Gastroesophageal sphincter (tissue), 4 donors: Measurements from ENCODE around the gene LAMA3. TPM values are rescaled to one million over a fixed set of nuclear protein-coding genes. Genes with fewer than 3 reads are reported as not detected.
A peak's percentile ranks its signal among the peaks of the same experiment; 100 is the strongest.

Experiments
- ATAC-seq: fragments of 150-250 bp; one replicate; pipeline ENCODE4 v1.9.1; 2016; ENCODE audit warnings: mild to moderate bottlenecking, moderate library complexity
- H3K27ac ChIP-seq, 4 donors: fragments of 200-600 bp; sonication (generic) in 3 of 4; 1 replicate in 3 of 4; 2 replicates in 1 of 4; pipeline ENCODE4 v1.5.1; 2016 to 2019
- H3K27me3 ChIP-seq: fragments of 200-600 bp; sonication (generic); one replicate; pipeline ENCODE4 v1.5.1; 2019
- H3K36me3 ChIP-seq, 2 donors: fragments of 200-600 bp; sonication (generic); one replicate each; pipeline ENCODE4 v1.5.1; 2019; ENCODE audit warnings: control low read depth in 1 of 2
- H3K4me1 ChIP-seq, 3 donors: fragments of 200-600 bp; sonication (generic); 1 replicate in 2 of 3; 2 replicates in 1 of 3; pipeline ENCODE4 v1.5.1; 2016 to 2019; ENCODE audit warnings: control low read depth in 2 of 3
- H3K4me3 ChIP-seq, 2 donors: fragments of 200-600 bp; sonication (generic); one replicate each; pipeline ENCODE4 v1.5.1; 2019; ENCODE audit warnings: mild to moderate bottlenecking in 1 of 2, moderate library complexity in 1 of 2
- H3K9me3 ChIP-seq, 3 donors: fragments of 200-600 bp; sonication (generic); one replicate each; pipeline ENCODE4 v1.5.1; 2017 to 2019; ENCODE audit warnings: control low read depth in 2 of 3
- CTCF ChIP-seq, 4 experiments: fragments of 200-600 bp in 2 of 4; fragments of 450-650 bp in 2 of 4; sonication (generic) in 1 of 4; IDR thresholded peaks; one replicate each; pipeline ENCODE4 v1.5.1; 2017 to 2019; ENCODE audit warnings: antibody characterized with exemption in 4 of 4, mild to moderate bottlenecking in 2 of 4, moderate library complexity in 2 of 4
- EP300 ChIP-seq: sonication (generic); formaldehyde crosslinking; IDR thresholded peaks from one replicate; pipeline ENCODE4 v1.6.1; 2017; ENCODE audit warnings: antibody characterized with exemption, mild to moderate bottlenecking
- POLR2A ChIP-seq, 2 donors: fragments of 450-650 bp; IDR thresholded peaks; one replicate each; pipeline ENCODE4 v1.6.1; 2017; ENCODE audit warnings: antibody characterized with exemption in 2 of 2, mild to moderate bottlenecking in 2 of 2, moderate library complexity in 1 of 2
- POLR2AphosphoS5 ChIP-seq: sonication (generic); formaldehyde crosslinking; IDR thresholded peaks from one replicate; pipeline ENCODE4 v1.6.1; 2017; ENCODE audit warnings: antibody characterized with exemption
- WGBS, 2 donors: methylation state at CpG; one replicate each; pipeline ENCODE4 v1.1.5; 2018; ENCODE audit warnings: low coverage in 1 of 2; 5-methylcytosine and 5-hydroxymethylcytosine counted together
- total RNA-seq, 4 donors: library from RNA; depleted of rRNA; stranded (reverse); fragments of >200 nt; gene quantifications; one replicate each; pipeline ENCODE4 v1.1.0, GENCODE V29; 2016

Gene LAMA3
- total RNA-seq, 4 donors from 2014 or later: 8.3 to 13.5 (median 9.5) TPM

- 80 to 93% methylated on average over 2 to 4 of the region's 5 CpGs for WGBS, 2 donors
- no peak for ATAC-seq
- no peaks in the 10 kb centered on the region for H3K9me3 ChIP-seq
- H3K4me1 ChIP-seq: no peaks in the 10 kb centered on the region
- no peak overlapping the region for H3K27ac ChIP-seq
- TF ChIP-seq POLR2AphosphoS5 (no peak), POLR2A (IDR thresholded peaks at IDR 0.05) (no peak), CTCF (IDR thresholded peaks at IDR 0.05) (no peak), EP300 (no peak)
- H3K4me3 ChIP-seq: no peak overlapping the region
- no peaks in the 10 kb centered on the region for H3K27me3 ChIP-seq
- H3K36me3 ChIP-seq: peaks cover 0 to 53% of the 10 kb centered on the region in 2 donors
Observed at GRCh38 chr18:23856466-23857163, 167.4 kb downstream of the LAMA3 start.

GRCh38 chr18:23857164-23857552 is 167.9 kb downstream of the LAMA3 start:
- no peak for TF ChIP-seq CTCF (IDR thresholded peaks at IDR 0.05)
- no peak for TF ChIP-seq POLR2AphosphoS5
- TF ChIP-seq EP300: no peak
- TF ChIP-seq POLR2A (IDR thresholded peaks at IDR 0.05): no peak
- 97 to 100% methylated on average over 2 to 3 of the region's 5 CpGs for WGBS, 2 donors
- Histone ChIP-seq H3K27ac (no peak overlapping the region), H3K36me3 (peaks cover 0 to 54% of the 10 kb centered on the region in 2 donors), H3K27me3 (no peaks in the 10 kb centered on the region), H3K9me3 (no peaks in the 10 kb centered on the region), H3K4me1 (no peaks in the 10 kb centered on the region), H3K4me3 (no peak overlapping the region)
- ATAC-seq: no peak

- 71 to 100% methylated on average over 2 to 5 of the region's 9 CpGs for WGBS, 2 donors
- Histone ChIP-seq H3K9me3 (no peaks in the 10 kb centered on the region), H3K36me3 (peaks cover 0 to 60% of the 10 kb centered on the region in 2 donors), H3K27ac (no peak overlapping the region), H3K4me1 (no peaks in the 10 kb centered on the region), H3K4me3 (no peak overlapping the region), H3K27me3 (no peaks in the 10 kb centered on the region)
- TF ChIP-seq CTCF (IDR thresholded peaks at IDR 0.05) (no peak), EP300 (no peak), POLR2AphosphoS5 (no peak), POLR2A (IDR thresholded peaks at IDR 0.05) (no peak)
- peak; percentile 50 for ATAC-seq
Observed at GRCh38 chr18:23857756-23858155, 168.5 kb downstream of the LAMA3 start.

- WGBS, 2 donors: 83 to 84% methylated on average over 2 to 3 of the region's 3 CpGs
- peaks cover 0 to 69% of the 10 kb centered on the region in 2 donors for H3K36me3 ChIP-seq
- no peaks in the 10 kb centered on the region for H3K4me1 ChIP-seq
- no peak for ATAC-seq
- no peak overlapping the region for H3K4me3 ChIP-seq
- H3K27ac ChIP-seq: no peak overlapping the region
- H3K27me3 ChIP-seq: no peaks in the 10 kb centered on the region
- TF ChIP-seq POLR2A (IDR thresholded peaks at IDR 0.05) (no peak), POLR2AphosphoS5 (no peak), CTCF (IDR thresholded peaks at IDR 0.05) (no peak), EP300 (no peak)
- no peaks in the 10 kb centered on the region for H3K9me3 ChIP-seq
Observed at GRCh38 chr18:23859466-23860336, 170.4 kb downstream of the LAMA3 start.
